ENCODE results near the gene BMP6. TPM values are rescaled to one million over a fixed set of nuclear protein-coding genes. Genes with fewer than 3 reads are reported as not detected.

The BMP6 gene
- total RNA-seq, 4 donors from 2014 or later, result 1.7 to 8.3 (median 3.3) TPM

DNA sequence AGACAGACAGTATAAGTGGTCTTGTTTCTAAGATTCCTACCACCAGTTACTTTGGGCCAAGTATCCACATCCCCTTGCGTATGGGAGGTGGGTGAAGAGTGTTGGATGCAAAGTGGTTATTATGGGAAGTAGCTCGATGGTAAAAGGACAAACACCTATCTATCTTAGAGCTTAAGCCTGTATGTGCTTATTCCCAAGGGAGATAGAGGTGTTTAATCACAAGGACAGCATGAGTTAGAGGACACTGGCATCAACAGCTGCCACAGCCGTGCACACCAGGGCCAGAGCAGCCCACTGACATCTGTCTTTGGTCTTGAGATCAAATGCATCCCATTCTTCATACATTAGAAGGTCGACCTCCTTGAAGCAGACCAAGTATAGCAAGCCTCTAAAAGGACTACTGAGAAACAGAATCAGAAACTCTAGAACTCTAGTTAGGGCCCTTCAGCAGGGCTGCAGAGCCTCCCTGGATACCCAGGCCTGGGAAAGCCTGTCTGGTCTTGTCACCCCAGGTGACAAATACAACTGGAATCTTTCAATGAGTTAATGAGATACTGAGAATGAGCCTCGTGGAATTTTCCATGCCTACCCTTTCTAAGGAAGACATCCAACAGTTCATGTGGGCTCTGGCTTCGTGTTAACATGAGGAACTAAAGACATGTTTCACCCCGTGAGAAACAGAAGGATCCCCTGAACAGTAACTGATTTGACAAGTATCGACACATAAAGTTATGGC, 156.0 kb downstream of the BMP6 start:
- no peak for ATAC-seq
- Histone ChIP-seq H3K27me3 (no peaks in the 10 kb centered on the region), H3K27ac (no peak overlapping the region), H3K36me3 (peaks cover 5 to 70% of the 10 kb centered on the region in 2 donors), H3K4me3 (no peak overlapping the region), H3K4me1 (no peaks in the 10 kb centered on the region), H3K9me3 (no peaks in the 10 kb centered on the region)
- no peak for DNase-seq
- in situ Hi-C loops (cut with MboI; ENCODE audit: low sequenced_read_pairs in 4 of 4), result no loop called here
- TF ChIP-seq POLR2A (IDR thresholded peaks at IDR 0.05), result no peak
- TF ChIP-seq, protein P1, sequence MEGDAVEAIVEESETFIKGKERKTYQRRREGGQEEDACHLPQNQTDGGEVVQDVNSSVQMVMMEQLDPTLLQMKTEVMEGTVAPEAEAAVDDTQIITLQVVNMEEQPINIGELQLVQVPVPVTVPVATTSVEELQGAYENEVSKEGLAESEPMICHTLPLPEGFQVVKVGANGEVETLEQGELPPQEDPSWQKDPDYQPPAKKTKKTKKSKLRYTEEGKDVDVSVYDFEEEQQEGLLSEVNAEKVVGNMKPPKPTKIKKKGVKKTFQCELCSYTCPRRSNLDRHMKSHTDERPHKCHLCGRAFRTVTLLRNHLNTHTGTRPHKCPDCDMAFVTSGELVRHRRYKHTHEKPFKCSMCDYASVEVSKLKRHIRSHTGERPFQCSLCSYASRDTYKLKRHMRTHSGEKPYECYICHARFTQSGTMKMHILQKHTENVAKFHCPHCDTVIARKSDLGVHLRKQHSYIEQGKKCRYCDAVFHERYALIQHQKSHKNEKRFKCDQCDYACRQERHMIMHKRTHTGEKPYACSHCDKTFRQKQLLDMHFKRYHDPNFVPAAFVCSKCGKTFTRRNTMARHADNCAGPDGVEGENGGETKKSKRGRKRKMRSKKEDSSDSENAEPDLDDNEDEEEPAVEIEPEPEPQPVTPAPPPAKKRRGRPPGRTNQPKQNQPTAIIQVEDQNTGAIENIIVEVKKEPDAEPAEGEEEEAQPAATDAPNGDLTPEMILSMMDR (IDR thresholded peaks at IDR 0.05 in 4 of 5, conservative IDR thresholded peaks at IDR 0.05 in 1 of 5), result no peak
- intact Hi-C loops (cut with DNase I; ENCODE audit: low total_unique reads), result no loop called here

DNA sequence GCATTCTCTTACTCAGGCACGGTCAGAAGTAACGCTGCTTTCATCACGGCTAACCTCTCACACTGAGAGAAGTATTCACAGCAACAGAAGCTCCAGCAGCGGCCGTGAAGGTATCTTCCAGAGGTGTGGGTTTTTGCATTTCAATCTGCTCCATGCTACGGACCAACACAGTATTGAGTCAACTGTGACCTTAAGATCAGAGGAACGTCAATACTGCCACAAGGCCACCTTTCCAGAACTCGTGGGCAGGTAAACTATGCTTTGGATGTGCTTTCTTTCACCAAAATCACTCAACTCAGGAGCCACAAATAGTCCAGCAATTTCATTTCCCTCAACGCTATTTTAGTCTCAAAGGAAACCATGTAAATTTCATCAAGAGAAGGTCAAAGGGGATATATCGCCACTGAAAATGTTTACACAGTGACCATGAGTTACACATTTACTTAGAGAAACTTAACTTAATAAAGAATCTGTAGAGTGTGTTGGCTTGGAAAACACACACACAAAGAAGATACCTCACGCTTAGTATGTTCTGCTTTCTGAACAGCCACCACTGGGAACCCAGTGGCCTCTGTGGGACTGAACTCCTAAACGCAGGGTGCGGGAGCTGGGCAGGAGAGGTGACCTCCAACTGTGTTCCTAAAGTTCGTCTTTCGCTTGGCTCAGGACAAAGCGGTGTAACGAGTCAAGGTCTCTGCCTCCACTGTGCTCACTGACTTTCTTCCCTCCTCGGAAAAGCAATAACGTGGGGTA, 156.8 kb downstream of the BMP6 start:
- in situ Hi-C loops (cut with MboI; ENCODE audit: low sequenced_read_pairs in 4 of 4) (no loop called here), intact Hi-C loops (cut with DNase I; ENCODE audit: low total_unique reads) (no loop called here)
- TF ChIP-seq, protein P1 (IDR thresholded peaks at IDR 0.05 in 4 of 5, conservative IDR thresholded peaks at IDR 0.05 in 1 of 5), result no peak
- no peak for TF ChIP-seq POLR2A (IDR thresholded peaks at IDR 0.05)
- ATAC-seq, result no peak
- peaks cover 5 to 75% of the 10 kb centered on the region in 2 donors for H3K36me3 ChIP-seq
- no peak overlapping the region for H3K27ac ChIP-seq
- no peaks in the 10 kb centered on the region for H3K9me3 ChIP-seq
- H3K27me3 ChIP-seq, result no peaks in the 10 kb centered on the region
- no peaks in the 10 kb centered on the region for H3K4me1 ChIP-seq
- DNase-seq, result no peak
- H3K4me3 ChIP-seq, result no peak overlapping the region

- in situ Hi-C loops (cut with MboI; ENCODE audit: low sequenced_read_pairs in 4 of 4) (no loop called here), intact Hi-C loops (cut with DNase I; ENCODE audit: low total_unique reads) (no loop called here)
- Histone ChIP-seq H3K4me3 (no peak overlapping the region), H3K27me3 (no peaks in the 10 kb centered on the region), H3K27ac (no peak overlapping the region), H3K36me3 (peaks cover 5 to 82% of the 10 kb centered on the region in 2 donors), H3K9me3 (no peaks in the 10 kb centered on the region), H3K4me1 (no peaks in the 10 kb centered on the region)
- DNase-seq (no peak), ATAC-seq (no peak)
- TF ChIP-seq, protein P1 (IDR thresholded peaks at IDR 0.05 in 4 of 5, conservative IDR thresholded peaks at IDR 0.05 in 1 of 5), result no peak
- TF ChIP-seq POLR2A (IDR thresholded peaks at IDR 0.05), result no peak
These were observed 157.5 kb downstream of the BMP6 start for GRCh38 chr6:7883381-7883780.

DNA sequence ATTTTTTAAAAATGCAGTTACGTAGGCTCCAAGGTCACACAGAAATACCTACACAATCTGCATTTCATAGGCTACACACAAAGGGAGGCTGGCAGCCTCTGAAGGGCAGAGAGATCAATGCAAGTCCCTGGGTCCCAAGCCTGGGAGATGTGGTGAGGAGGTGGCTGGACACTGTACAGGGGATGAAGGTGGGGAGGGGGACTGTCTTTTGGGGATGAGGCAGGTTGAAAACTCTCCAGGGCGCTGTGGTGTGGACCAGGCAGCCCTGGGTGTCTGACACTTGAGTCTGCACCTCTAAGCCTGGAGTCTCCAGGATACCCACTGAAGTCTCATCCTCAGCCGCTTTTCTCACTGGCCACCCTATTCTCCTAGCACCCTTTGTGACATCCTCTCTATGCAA, 160.2 kb downstream of the BMP6 start:
- Histone ChIP-seq H3K4me3 (no peak overlapping the region), H3K27ac (no peak overlapping the region), H3K9me3 (no peaks in the 10 kb centered on the region), H3K27me3 (no peaks in the 10 kb centered on the region), H3K4me1 (no peaks in the 10 kb centered on the region), H3K36me3 (peaks cover 5 to 96% of the 10 kb centered on the region in 2 donors)
- in situ Hi-C loops (cut with MboI; ENCODE audit: low sequenced_read_pairs in 4 of 4), result no loop called here
- no peak for TF ChIP-seq POLR2A (IDR thresholded peaks at IDR 0.05)
- TF ChIP-seq, protein P1 (IDR thresholded peaks at IDR 0.05 in 4 of 5, conservative IDR thresholded peaks at IDR 0.05 in 1 of 5), result no peak
- intact Hi-C loops (cut with DNase I; ENCODE audit: low total_unique reads), result no loop called here
- ATAC-seq (no peak), DNase-seq (no peak)

All from gastrocnemius medialis (tissue), 4 donors.